NT2/D1 (cell line): ENCODE measurements around the gene GATB.

Source experiments
- SUZ12 ChIP-seq: IDR thresholded peaks from 2 replicates; pipeline ENCODE4 v1.6.1; 2011; ENCODE audit not compliant: insufficient read length, insufficient read depth; ENCODE audit errors: extremely low read depth
- YY1 ChIP-seq: IDR thresholded peaks from 2 replicates; pipeline ENCODE4 v1.6.1; 2011; ENCODE audit not compliant: insufficient read length, insufficient read depth
- ZNF274 ChIP-seq: IDR thresholded peaks from 2 replicates; pipeline ENCODE4 v1.6.1; 2011; ENCODE audit warnings: mild to moderate bottlenecking, low read depth, low read length

DNA sequence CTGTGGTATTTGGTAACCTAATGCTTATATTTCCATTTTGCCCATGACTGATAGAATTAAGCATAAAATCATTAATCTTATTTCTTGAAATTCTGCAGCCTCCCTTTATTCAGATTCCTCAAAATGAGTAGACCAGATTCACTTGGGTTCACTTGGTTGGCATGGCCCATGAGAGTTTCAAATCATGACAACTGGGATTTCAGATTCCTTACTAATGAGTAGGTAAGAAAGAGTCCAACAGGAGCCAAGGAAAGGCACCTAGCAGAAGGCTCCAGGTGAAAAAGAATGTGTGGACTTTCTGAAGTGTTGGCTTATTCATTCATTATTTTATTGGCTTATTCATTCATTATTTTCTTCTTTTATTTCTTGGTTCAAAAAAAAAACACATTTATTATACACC is 27.2 kb upstream of the GATB start:
- TF ChIP-seq YY1 (no peak), ZNF274 (no peak), SUZ12 (no peak)
